K562 (cell line): Measurements from ENCODE around the gene OSTF1. TPM values are rescaled to one million over a fixed set of nuclear protein-coding genes. Genes with fewer than 3 reads are reported as not detected.
A peak's percentile ranks its signal among the peaks of the same experiment; 100 is the strongest.

ENCODE experiments used
- ATAC-seq: fragments of 200-7000 bp; cut with Tn5 transposase; 3 replicates; pipeline ENCODE4 v1.9.1; 2020; ENCODE audit warnings: moderate library complexity
- BruUV-seq: library from RNA; stranded (reverse); fragments of 400-500 nt; replicated peaks from 2 replicates; lab custom pipeline; 2021; lab: Mats Ljungman, UMichigan
- CTCF ChIA-PET: fragments of 300-600 bp; formaldehyde crosslinking; extraction: SDS; loops from one replicate; lab custom pipeline; 2021; ENCODE audit warnings: low intra/inter-chr PET ratio; lab: Yijun Ruan, JAX
- POLR2A ChIA-PET: fragments of 300-600, 350-650 bp; sonication (Branson Sonifier 250); formaldehyde crosslinking; extraction: SDS; loops from one replicate; lab custom pipeline; 2021; ENCODE audit warnings: antibody characterized with exemption, inconsistent platforms; lab: Yijun Ruan, JAX
- DNase-seq, 4 experiments: peaks; one replicate each; pipeline versions ENCODE4 v3.0.0 to v3.0.0-alpha.2; 2011 to 2018; ENCODE audit warnings: low spot score in 3 of 4, mixed read lengths in 3 of 4; ENCODE audit errors: extremely low read depth in 1 of 4
- FAIRE-seq: peaks from 2 replicates; lab custom pipeline; 2011; peaks lifted over from hg19 to GRCh38; lab: Jason Lieb, UNC
- H2AFZ ChIP-seq: 2 replicates; pipeline ENCODE4 v1.6.0; 2011; ENCODE audit warnings: low read depth, low read length, control low read depth, inconsistent platforms
- H3K27ac ChIP-seq: fragments of 200-600 bp; 3 replicates; pipeline ENCODE4 v1.8.0; 2011; ENCODE audit warnings: low read depth, mild to moderate bottlenecking, control low read depth, inconsistent platforms, low read length, moderate library complexity, mixed read lengths; ENCODE audit errors: extremely low read depth
- H3K27me3 ChIP-seq, 2 experiments: fragments of 300-600 bp in 1 of 2; 2 replicates in 1 of 2; 3 replicates in 1 of 2; pipeline versions ENCODE4 v1.6.0 to v1.8.0; 2011; ENCODE audit warnings: inconsistent platforms in 2 of 2, low read length in 2 of 2, mild to moderate bottlenecking in 1 of 2, mixed read lengths in 1 of 2, moderate library complexity in 1 of 2; ENCODE audit not compliant: control insufficient read depth in 2 of 2, insufficient read depth in 2 of 2
- H3K36me3 ChIP-seq: fragments of 300-600 bp; 3 replicates; pipeline ENCODE4 v1.8.0; 2011; ENCODE audit warnings: mild to moderate bottlenecking, low read length, inconsistent platforms; ENCODE audit not compliant: control insufficient read depth, insufficient read depth
- H3K4me1 ChIP-seq, 2 experiments: fragments of 200-600 bp in 1 of 2; replicated peaks in 1 of 2; 2 replicates in 1 of 2; 3 replicates in 1 of 2; pipeline versions ENCODE4 v1.5.1 to v1.8.0; 2011; ENCODE audit warnings: inconsistent platforms in 2 of 2, low read length in 2 of 2, mild to moderate bottlenecking in 1 of 2, mixed read lengths in 1 of 2, moderate library complexity in 1 of 2; ENCODE audit not compliant: control insufficient read depth in 2 of 2, insufficient read depth in 2 of 2
- H3K4me2 ChIP-seq: 2 replicates; pipeline ENCODE4 v1.6.1; 2011; ENCODE audit warnings: low read length, control low read depth, inconsistent platforms, mixed read lengths; ENCODE audit not compliant: insufficient read depth
- H3K4me3 ChIP-seq: fragments of 200-600 bp; sonication (generic), shearing (Covaris generic); 2 replicates; pipeline ENCODE4 v1.5.1; 2016; ENCODE audit warnings: control low read depth, inconsistent platforms
- H3K79me2 ChIP-seq: fragments of 200-600 bp; 3 replicates; pipeline ENCODE4 v1.8.0; 2011; ENCODE audit warnings: low read length, inconsistent platforms; ENCODE audit not compliant: control insufficient read depth, insufficient read depth
- H3K9ac ChIP-seq, 2 experiments: 2 replicates each; pipeline versions ENCODE4 v1.6.0 to v1.6.1; 2011; ENCODE audit warnings: low read depth in 2 of 2, low read length in 2 of 2, control low read depth in 1 of 2, inconsistent platforms in 1 of 2, mild to moderate bottlenecking in 1 of 2, mixed read lengths in 1 of 2; ENCODE audit not compliant: insufficient read depth in 1 of 2
- H3K9me1 ChIP-seq: one replicate; pipeline ENCODE4 v1.6.0; 2011; ENCODE audit warnings: inconsistent platforms, mild to moderate bottlenecking, low read length, moderate library complexity; ENCODE audit not compliant: control insufficient read depth, insufficient read depth
- H3K9me3 ChIP-seq: replicated peaks from 2 replicates; pipeline ENCODE4 v1.5.1; 2011; ENCODE audit warnings: low read depth, low read length, inconsistent platforms; ENCODE audit not compliant: control insufficient read depth, insufficient read depth
- H4K20me1 ChIP-seq: replicated peaks from 2 replicates; pipeline ENCODE4 v1.6.1; 2011; ENCODE audit warnings: low read length, inconsistent platforms, mixed read lengths; ENCODE audit not compliant: control insufficient read depth, insufficient read depth
- CBFA2T3 ChIP-seq: fragments of 450-650 bp; IDR thresholded peaks from 2 replicates; pipeline ENCODE4 v1.6.1; 2017
- CREB5 ChIP-seq: fragments of 250-450 bp; sonication (Bioruptor Pico); IDR thresholded peaks from 2 replicates; pipeline ENCODE4 v1.5.0; 2020; ENCODE audit warnings: mild to moderate bottlenecking
- DPF2 ChIP-seq: fragments of 450-650 bp; IDR thresholded peaks from 2 replicates; pipeline ENCODE4 v1.6.1; 2016
- EP300 ChIP-seq: IDR thresholded peaks from 2 replicates; pipeline ENCODE4 v1.6.1; 2012; ENCODE audit warnings: low read length, improper control_type of control experiment
- L3MBTL2 ChIP-seq: fragments of 450-650 bp; IDR thresholded peaks from 2 replicates; pipeline ENCODE4 v1.6.1; 2016; ENCODE audit warnings: mild to moderate bottlenecking, moderate library complexity
- NCOR1 ChIP-seq: fragments of 450-650 bp; IDR thresholded peaks from 2 replicates; pipeline ENCODE4 v1.6.1; 2016; ENCODE audit warnings: mild to moderate bottlenecking, moderate library complexity
- NR3C1 ChIP-seq: sonication (generic); formaldehyde crosslinking; IDR thresholded peaks from 2 replicates; pipeline ENCODE4 v1.8.1; 2022; ENCODE audit warnings: missing genetic modification reagents
- PHF21A ChIP-seq: fragments of 450-650 bp; IDR thresholded peaks from 2 replicates; pipeline ENCODE4 v1.6.1; 2017; ENCODE audit warnings: low read depth, borderline replicate concordance
- PYGO2 ChIP-seq: fragments of 450-650 bp; IDR thresholded peaks from 2 replicates; pipeline ENCODE4 v1.6.1; 2016; ENCODE audit warnings: mild to moderate bottlenecking, missing genetic modification characterization, moderate library complexity, missing compliant biosample characterization
- TAL1 ChIP-seq: fragments of 450-650 bp; IDR thresholded peaks from 2 replicates; pipeline ENCODE4 v1.6.1; 2016; ENCODE audit warnings: mild to moderate bottlenecking
- TCF3 ChIP-seq: sonication (generic); formaldehyde crosslinking; IDR thresholded peaks from 2 replicates; pipeline ENCODE4 v1.4.0; 2020; ENCODE audit warnings: mild to moderate bottlenecking, missing genetic modification reagents
- TEAD4 ChIP-seq, 2 experiments: sonication (generic) in 1 of 2; formaldehyde crosslinking in 1 of 2; IDR thresholded peaks; 2 replicates each; pipeline versions ENCODE4 v1.6.1 to v1.8.0; 2012 to 2022; ENCODE audit warnings: borderline replicate concordance in 1 of 2, inconsistent platforms in 1 of 2, low read length in 1 of 2, mild to moderate bottlenecking in 1 of 2, missing genetic modification reagents in 1 of 2
- TRIM24 ChIP-seq, 2 experiments: fragments of 450-650 bp; IDR thresholded peaks; 2 replicates each; pipeline ENCODE4 v1.6.1; 2016
- ZC3H8 ChIP-seq: fragments of 450-650 bp; IDR thresholded peaks from 2 replicates; pipeline ENCODE4 v1.6.1; 2017
- ZEB2 ChIP-seq: fragments of 450-650 bp; IDR thresholded peaks from 2 replicates; pipeline ENCODE4 v1.6.1; 2016
- in situ Hi-C: fragments of 300-500 bp; cut with MboI; formaldehyde crosslinking; loops from 4 replicates; pipeline ENCODE4 v1.15.0; 2018; ENCODE audit warnings: inconsistent platforms, mixed read lengths
- intact Hi-C: fragments of 100-400 bp; cut with micrococcal nuclease; formaldehyde crosslinking; loops from 2 replicates; pipeline ENCODE4 v1.14.2; 2022
- polyA plus RNA-seq, 8 experiments: library from polyadenylated mRNA; depleted of rRNA in 4 of 8; stranded (reverse) in 5 of 8; unstranded in 3 of 8; fragments of >200 nt; fragmentation: Nextera tagmentation in 2 of 8; fragmentation: Illumina TruSeq in 1 of 8; extraction: Ambion mirVana in 2 of 8; extraction: Trizol in 1 of 8; gene quantifications; 2 replicates each; pipeline versions ENCODE4 v1.2.1 to v1.2.3, GENCODE V29; 2011 to 2014; ENCODE audit warnings: inconsistent platforms in 1 of 8, missing spikeins in 1 of 8
- total RNA-seq, 7 experiments: library from RNA; depleted of rRNA in 6 of 7; stranded (reverse); fragments of >200 nt in 6 of 7; fragmentation: Illumina TruSeq in 2 of 7; extraction: Trizol in 2 of 7; gene quantifications; 2 replicates each; pipeline versions ENCODE4 v1.2.1 to v1.2.3, GENCODE V29; 2011 to 2021; ENCODE audit warnings: low replicate concordance in 1 of 7
- TF ChIP-seq, protein P1 (sequence below): fragments of 250-450 bp; sonication (Bioruptor Pico); IDR thresholded peaks from 2 replicates; pipeline ENCODE4 v1.5.1; 2021; ENCODE audit warnings: mild to moderate bottlenecking
- TF ChIP-seq, protein P2 (sequence below): sonication (generic); formaldehyde crosslinking; IDR thresholded peaks from 2 replicates; pipeline ENCODE4 v1.8.0; 2022; ENCODE audit warnings: mild to moderate bottlenecking, missing genetic modification reagents

The OSTF1 gene
- total and polyA plus RNA-seq, 9 of the 15 experiments (the other 6 are each of a cell fraction or from before 2014, with no cell fraction given) = 15.0 to 37.3 (median 23.0) TPM

GRCh38 chr9:75047506-75047905, 40.8 kb upstream of the OSTF1 start (continued):
- no peak for TF ChIP-seq CREB5 (CRISPR knock-in tag)
- no peak for TF ChIP-seq ZC3H8
- TF ChIP-seq, all 486 proteins: peak for 0

GRCh38 chr9:75051285-75051684, 37.0 kb upstream of the OSTF1 start:
- Histone ChIP-seq H3K9ac (no peak overlapping the region), H3K79me2 (no peaks in the 10 kb centered on the region), H3K4me3 (no peak overlapping the region), H2AFZ (no peak overlapping the region), H3K9me3 (no peaks in the 10 kb centered on the region), H3K27ac (no peak overlapping the region), H3K36me3 (no peaks in the 10 kb centered on the region), H3K4me1 (peaks cover 0 to 7% of the 10 kb centered on the region in 2 experiments; a peak in 3 of 5 replicates), H3K9me1 (no peaks in the 10 kb centered on the region), H3K27me3 (no peaks in the 10 kb centered on the region), H3K4me2 (peak overlapping the region; percentile 21; the same call in 1 of the 2 replicates), H4K20me1 (no peaks in the 10 kb centered on the region)
- POLR2A ChIA-PET = no interaction called here
- ATAC-seq (peak; percentile 95), FAIRE-seq (peak; percentile 79), DNase-seq (peak; percentile 25 to 73 (median 54))
- intact Hi-C loops (no loop called here), in situ Hi-C loops (no loop called here)
- CTCF ChIA-PET = interaction anchor here (0.6 kb wide), 1 partner anchor 455 kb away, joined by 3 read pairs; no protein-coding TSS in a partner anchor
- BruUV-seq = no TSS peak
- TF ChIP-seq TEAD4 (IDR thresholded peaks at IDR 0.05; ENCODE audit: low read length) = peak; percentile 71
- no peak for TF ChIP-seq TEAD4 (CRISPR knock-in tag; IDR thresholded peaks at IDR 0.05; ENCODE audit: borderline replicate concordance)
- TF ChIP-seq TAL1 = peak; percentile 74
- TF ChIP-seq, protein P1, sequence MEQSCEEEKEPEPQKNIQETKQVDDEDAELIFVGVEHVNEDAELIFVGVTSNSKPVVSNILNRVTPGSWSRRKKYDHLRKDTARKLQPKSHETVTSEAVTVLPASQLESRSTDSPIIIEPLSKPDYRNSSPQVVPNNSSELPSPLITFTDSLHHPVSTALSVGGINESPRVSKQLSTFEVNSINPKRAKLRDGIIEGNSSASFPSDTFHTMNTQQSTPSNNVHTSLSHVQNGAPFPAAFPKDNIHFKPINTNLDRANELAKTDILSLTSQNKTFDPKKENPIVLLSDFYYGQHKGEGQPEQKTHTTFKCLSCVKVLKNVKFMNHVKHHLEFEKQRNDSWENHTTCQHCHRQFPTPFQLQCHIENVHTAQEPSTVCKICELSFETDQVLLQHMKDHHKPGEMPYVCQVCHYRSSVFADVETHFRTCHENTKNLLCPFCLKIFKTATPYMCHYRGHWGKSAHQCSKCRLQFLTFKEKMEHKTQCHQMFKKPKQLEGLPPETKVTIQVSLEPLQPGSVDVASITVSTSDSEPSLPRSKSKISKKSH (CRISPR knock-in tag) = no peak
- peak; percentile 61; the same call in 1 of the 2 replicates for TF ChIP-seq DPF2
- TF ChIP-seq ZEB2 = peak; percentile 55; the same call in 1 of the 2 replicates
- TF ChIP-seq EP300 = peak; percentile 54; the same call in 1 of the 2 replicates
- TF ChIP-seq PHF21A = no peak
- TF ChIP-seq PYGO2 (tag) = no peak
- no peak for TF ChIP-seq NR3C1 (CRISPR knock-in tag)
- peak; percentile 59 for TF ChIP-seq NCOR1
- 0 out of 2 replicates have a peak, but pooled peaks have one; percentile 44 for TF ChIP-seq L3MBTL2
- 0 out of 4 replicates have a peak, but pooled peaks of 1 of the 2 experiments have one; percentile 21 for TF ChIP-seq TRIM24 (IDR thresholded peaks at IDR 0.05)
- TF ChIP-seq, protein P2, sequence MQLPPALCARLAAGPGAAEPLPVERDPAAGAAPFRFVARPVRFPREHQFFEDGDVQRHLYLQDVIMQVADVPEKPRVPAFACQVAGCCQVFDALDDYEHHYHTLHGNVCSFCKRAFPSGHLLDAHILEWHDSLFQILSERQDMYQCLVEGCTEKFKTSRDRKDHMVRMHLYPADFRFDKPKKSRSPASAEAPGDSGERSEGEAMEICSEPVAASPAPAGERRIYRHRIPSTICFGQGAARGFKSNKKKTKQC = no peak
- peak; percentile 59 for TF ChIP-seq TCF3
- TF ChIP-seq CBFA2T3 = peak; percentile 88
